NAMALWA (cell line): ENCODE data around the gene PRSS21.

Experiments used
- DNase-seq: peaks from one replicate; pipeline ENCODE4 v3.0.0-alpha.2; 2015; ENCODE audit warnings: low spot score

The PRSS21 gene

GRCh38 chr16:2779978-2780898, 36.8 kb upstream of the PRSS21 start:
- no peak for DNase-seq

- DNase-seq, result no peak
These were observed 34.3 kb upstream of the PRSS21 start for GRCh38 chr16:2782583-2783351.

- DNase-seq, result no peak
These were observed 33.3 kb upstream of the PRSS21 start for GRCh38 chr16:2783581-2784357.

GRCh38 chr16:2784358-2785100, 32.5 kb upstream of the PRSS21 start:
- DNase-seq, result no peak

GRCh38 chr16:2785101-2785991, 31.7 kb upstream of the PRSS21 start:
- no peak for DNase-seq

GRCh38 chr16:2786061-2786825, 30.8 kb upstream of the PRSS21 start:
- DNase-seq, result no peak

- no peak for DNase-seq
These were observed 30.2 kb upstream of the PRSS21 start for GRCh38 chr16:2786826-2787151.

GRCh38 chr16:2787406-2787805, 29.6 kb upstream of the PRSS21 start, which contains the start of gene PRSS33:
Gene PRSS33 (minus strand): TSS chr16:2787560. CDS start chr16:2786547, 1,013 bp downstream.
- no peak for DNase-seq

GRCh38 chr16:2787961-2788360, 29.1 kb upstream of the PRSS21 start:
- no peak for DNase-seq

GRCh38 chr16:2790631-2791030, 26.4 kb upstream of the PRSS21 start:
- no peak for DNase-seq

GRCh38 chr16:2791174-2791573, 25.9 kb upstream of the PRSS21 start:
- DNase-seq, result no peak

GRCh38 chr16:2792940-2793339, 24.1 kb upstream of the PRSS21 start:
- DNase-seq, result no peak

GRCh38 chr16:2795395-2796143, 21.5 kb upstream of the PRSS21 start:
- no peak for DNase-seq

- no peak for DNase-seq
These were observed 18.3 kb upstream of the PRSS21 start for GRCh38 chr16:2798723-2799204.

GRCh38 chr16:2799205-2799858, 17.7 kb upstream of the PRSS21 start:
- DNase-seq, result no peak

GRCh38 chr16:2799859-2800226, 17.2 kb upstream of the PRSS21 start:
- no peak for DNase-seq

GRCh38 chr16:2803545-2804195, 13.4 kb upstream of the PRSS21 start:
- DNase-seq, result no peak

- DNase-seq, result no peak
These were observed 12.3 kb upstream of the PRSS21 start for GRCh38 chr16:2804728-2805127.
